Epithelial cell of esophagus (primary cell): ENCODE data around the gene AWAT1.
A peak's percentile ranks its signal among the peaks of the same experiment; 100 is the strongest.

Experiments used
- DNase-seq: peaks from one replicate; pipeline ENCODE4 v3.0.0; 2010; ENCODE audit warnings: low read depth
- H3K4me3 ChIP-seq: 2 replicates; pipeline ENCODE4 v1.5.1; 2011; ENCODE audit warnings: mild to moderate bottlenecking, low read length, control low read depth
- CTCF ChIP-seq: IDR thresholded peaks from 2 replicates; pipeline ENCODE4 v1.5.1; 2011; ENCODE audit warnings: low read depth, mild to moderate bottlenecking, low read length, control low read depth, inconsistent platforms; ENCODE audit not compliant: insufficient read depth; ENCODE audit errors: missing control alignments

The AWAT1 gene

GRCh38 chrX:70281951-70282350 is 47.5 kb downstream of the AWAT1 start, which contains the start of gene RAB41:
Gene RAB41 (plus strand): TSS chrX:70282172. CDS start chrX:70282218, 46 bp downstream.
- no peak within 1 kb of the TSS for H3K4me3 ChIP-seq
- DNase-seq = no peak
- TF ChIP-seq CTCF = no peak

DNA sequence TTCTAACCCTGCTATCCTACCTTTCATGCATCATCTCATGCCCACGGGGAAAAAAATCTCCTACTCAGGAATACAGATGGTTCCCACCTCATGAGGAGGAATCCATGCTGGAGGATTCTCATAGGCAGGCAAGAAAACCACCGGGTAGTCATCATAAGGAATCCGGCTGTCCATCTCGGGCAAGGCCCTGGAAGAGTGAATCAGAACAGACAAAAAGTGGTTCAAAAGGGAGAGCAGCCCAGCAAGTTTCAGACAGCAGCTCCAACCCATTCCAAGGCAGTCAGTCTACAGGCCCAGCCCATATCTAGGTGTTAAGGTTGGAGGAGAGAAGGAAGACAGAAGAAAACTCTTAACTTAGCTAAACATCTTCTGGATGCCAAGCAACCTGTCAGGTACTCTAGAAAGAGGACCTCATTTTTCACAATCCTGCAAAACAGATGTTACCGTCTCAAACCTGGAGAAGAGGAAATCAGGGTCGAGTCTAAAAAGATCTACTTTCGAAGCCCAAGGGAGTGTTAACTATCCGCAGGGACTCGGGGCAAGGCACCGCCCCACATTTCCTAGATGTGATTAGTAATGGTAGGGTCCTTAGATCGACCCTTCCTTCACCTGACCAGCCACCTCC is 54.8 kb downstream of the AWAT1 start:
- no peak for TF ChIP-seq CTCF
- DNase-seq = peak; percentile 31
- H3K4me3 ChIP-seq = peak overlapping the region; percentile 77
